ENCODE data around the gene EHMT1.
"Not testable (repeated sequence)": the region's sequence is repeated elsewhere in the genome, so short reads cannot be mapped to it uniquely, and the experiment has no call there.

EHMT1 gene

DNA sequence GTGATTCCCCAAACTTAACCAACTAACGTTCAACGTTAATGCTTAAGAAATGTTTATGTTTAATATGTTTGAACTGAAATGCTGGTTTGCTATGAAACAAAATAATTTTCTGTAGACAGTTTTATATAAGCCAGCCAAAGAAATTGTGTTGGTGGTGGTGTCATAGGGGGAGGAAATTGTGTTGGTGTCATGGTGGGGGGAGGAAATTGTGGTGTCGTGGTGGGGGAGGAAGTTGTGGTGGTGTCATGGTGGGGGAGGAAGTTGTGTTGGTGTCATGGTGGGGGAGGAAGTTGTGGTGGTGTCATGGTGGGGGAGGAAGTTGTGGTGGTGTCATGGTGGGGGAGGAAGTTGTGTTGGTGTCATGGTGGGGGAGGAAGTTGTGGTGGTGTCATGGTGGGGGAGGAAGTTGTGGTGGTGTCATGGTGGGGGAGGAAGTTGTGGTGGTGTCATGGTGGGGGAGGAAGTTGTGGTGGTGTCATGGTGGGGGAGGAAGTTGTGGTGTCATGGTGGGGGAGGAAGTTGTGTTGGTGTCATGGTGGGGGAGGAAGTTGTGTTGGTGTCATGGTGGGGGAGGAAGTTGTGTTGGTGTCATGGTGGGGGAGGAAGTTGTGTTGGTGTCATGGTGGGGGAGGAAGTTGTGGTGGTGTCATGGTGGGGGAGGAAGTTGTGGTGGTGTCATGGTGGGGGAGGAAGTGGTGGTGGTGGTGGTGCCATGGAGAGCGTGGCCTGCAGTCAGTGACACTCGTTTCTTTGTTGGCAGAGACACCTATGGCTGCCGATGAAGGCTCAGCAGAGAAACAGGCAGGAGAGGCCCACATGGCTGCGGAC lies 97.3 kb downstream of the EHMT1 start:
- in situ Hi-C loops (cut with MboI; ENCODE audit: low sequenced_read_pairs): not testable (repeated sequence)

- in situ Hi-C loops (cut with MboI; ENCODE audit: low sequenced_read_pairs): no loop called here
Measured at GRCh38 chr9:137716694-137717287, 98.0 kb downstream of the EHMT1 start.

GRCh38 chr9:137717776-137718327 lies 99.0 kb downstream of the EHMT1 start:
- in situ Hi-C loops (cut with MboI; ENCODE audit: low sequenced_read_pairs): no loop called here

DNA sequence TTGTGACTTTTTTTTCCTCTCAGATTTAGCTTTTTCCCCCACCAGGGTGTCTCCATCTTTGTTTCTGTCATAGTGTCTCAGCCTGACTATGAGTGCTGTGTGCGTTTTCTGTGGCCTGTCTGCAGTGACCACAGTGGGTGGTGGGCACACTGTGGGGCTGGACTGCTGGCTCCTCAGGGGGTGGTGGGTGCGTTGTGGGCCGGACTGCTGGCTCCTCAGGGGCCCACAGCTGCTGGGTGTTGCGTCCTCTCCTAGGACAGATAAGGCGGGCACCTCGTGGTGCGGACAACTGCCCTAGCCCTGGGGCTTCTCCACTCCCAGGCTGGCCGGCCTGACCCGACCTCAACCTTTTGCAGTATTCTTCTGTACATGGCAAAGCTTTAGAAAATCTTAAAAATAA lies 100.4 kb downstream of the EHMT1 start:
- in situ Hi-C loops (cut with MboI; ENCODE audit: low sequenced_read_pairs): no loop called here

- in situ Hi-C loops (cut with MboI; ENCODE audit: low sequenced_read_pairs): no loop called here
Measured at GRCh38 chr9:137720571-137721110, 101.8 kb downstream of the EHMT1 start.

- in situ Hi-C loops (cut with MboI; ENCODE audit: low sequenced_read_pairs): no loop called here
Measured at GRCh38 chr9:137721479-137721878, 102.7 kb downstream of the EHMT1 start.

DNA sequence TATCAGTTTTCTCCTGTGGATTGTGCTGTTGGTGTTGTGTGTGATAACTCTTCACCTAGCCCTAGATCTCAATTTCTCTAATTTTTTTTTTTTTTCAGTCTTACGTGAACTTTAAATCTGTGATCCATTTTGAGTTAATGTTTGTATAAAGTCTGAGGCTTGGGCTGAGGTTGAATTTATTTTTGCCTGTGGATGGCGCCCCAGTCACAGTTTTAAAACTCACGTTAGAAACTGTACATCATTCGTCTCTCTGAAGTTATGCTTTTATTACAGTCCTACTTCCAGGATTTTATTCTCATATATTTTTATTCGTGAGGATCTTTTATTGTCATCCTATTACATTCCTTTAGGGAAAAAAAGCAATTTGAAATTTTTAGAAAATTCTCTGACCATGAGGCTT lies 103.1 kb downstream of the EHMT1 start:
- in situ Hi-C loops (cut with MboI; ENCODE audit: low sequenced_read_pairs): no loop called here

DNA sequence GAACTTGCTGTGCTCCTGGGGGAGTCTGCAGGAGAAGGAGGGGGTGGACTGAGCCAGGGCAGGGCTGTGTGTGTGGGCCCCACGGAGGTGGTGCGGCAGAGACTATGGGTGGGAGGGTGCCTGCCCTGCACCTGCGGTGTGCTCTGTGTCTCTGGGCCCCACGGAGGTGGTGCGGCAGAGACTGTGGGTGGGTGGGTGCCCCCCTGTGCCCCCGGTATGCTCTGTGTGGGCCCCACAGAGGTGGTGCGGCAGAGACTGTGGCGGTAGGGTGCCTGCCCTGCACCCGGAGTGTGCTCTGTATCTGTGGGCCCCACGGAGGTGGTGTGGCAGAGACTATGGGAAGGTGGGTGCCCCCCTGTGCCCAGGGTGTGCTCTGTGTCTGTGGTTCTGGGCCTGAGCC lies 103.7 kb downstream of the EHMT1 start:
- in situ Hi-C loops (cut with MboI; ENCODE audit: low sequenced_read_pairs): no loop called here

GRCh38 chr9:137723356-137723755 lies 104.6 kb downstream of the EHMT1 start:
- in situ Hi-C loops (cut with MboI; ENCODE audit: low sequenced_read_pairs): not testable (repeated sequence)

- in situ Hi-C loops (cut with MboI; ENCODE audit: low sequenced_read_pairs): no loop called here
Measured at GRCh38 chr9:137723783-137724445, 105.1 kb downstream of the EHMT1 start.

- in situ Hi-C loops (cut with MboI; ENCODE audit: low sequenced_read_pairs): no loop called here
Measured at GRCh38 chr9:137724818-137725240, 106.0 kb downstream of the EHMT1 start.

DNA sequence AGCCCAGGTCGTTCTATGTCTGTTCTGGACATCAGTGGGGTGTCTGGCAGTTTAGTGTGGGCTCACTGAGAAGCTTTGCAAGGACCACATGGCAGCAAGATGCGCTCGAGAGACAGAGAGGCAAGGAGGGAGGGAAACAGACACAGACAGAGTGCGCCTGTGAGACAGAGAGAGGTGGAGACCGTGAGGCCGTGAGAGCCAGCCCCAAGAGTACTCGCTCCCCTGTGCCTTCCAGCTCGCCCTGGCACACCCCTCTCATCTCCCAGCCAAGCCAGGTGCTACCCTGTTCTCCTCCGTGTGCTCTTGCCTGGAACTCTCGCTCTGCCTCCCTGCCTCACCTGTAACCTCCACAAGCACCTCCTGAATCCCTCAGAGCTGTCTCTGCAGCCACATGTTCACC lies 106.8 kb downstream of the EHMT1 start:
- in situ Hi-C loops (cut with MboI; ENCODE audit: low sequenced_read_pairs): no loop called here

- in situ Hi-C loops (cut with MboI; ENCODE audit: low sequenced_read_pairs): not testable (repeated sequence)
Measured at GRCh38 chr9:137726336-137726735, 107.5 kb downstream of the EHMT1 start.

- in situ Hi-C loops (cut with MboI; ENCODE audit: low sequenced_read_pairs): no loop called here
Measured at GRCh38 chr9:137726764-137727163, 108.0 kb downstream of the EHMT1 start.

DNA sequence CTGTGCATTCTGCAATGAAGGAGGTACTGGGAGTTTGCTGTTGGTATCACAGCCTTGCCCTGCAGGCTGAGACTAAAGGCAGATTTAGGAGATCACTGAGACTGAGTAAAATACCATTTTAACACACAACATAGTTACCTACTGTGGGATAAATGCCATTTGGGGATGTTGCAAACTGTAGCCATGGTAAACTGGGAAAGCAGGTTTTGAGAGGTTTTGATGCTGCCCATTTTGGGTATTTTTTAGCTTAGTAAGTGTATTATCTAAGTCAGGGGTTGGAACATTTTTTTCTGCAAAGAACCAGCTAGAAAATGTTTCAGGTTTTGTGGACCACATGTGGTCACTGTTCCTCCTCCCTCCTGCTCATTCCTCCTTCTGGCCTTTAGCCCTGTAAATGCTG lies 108.9 kb downstream of the EHMT1 start:
- in situ Hi-C loops (cut with MboI; ENCODE audit: low sequenced_read_pairs): no loop called here

DNA sequence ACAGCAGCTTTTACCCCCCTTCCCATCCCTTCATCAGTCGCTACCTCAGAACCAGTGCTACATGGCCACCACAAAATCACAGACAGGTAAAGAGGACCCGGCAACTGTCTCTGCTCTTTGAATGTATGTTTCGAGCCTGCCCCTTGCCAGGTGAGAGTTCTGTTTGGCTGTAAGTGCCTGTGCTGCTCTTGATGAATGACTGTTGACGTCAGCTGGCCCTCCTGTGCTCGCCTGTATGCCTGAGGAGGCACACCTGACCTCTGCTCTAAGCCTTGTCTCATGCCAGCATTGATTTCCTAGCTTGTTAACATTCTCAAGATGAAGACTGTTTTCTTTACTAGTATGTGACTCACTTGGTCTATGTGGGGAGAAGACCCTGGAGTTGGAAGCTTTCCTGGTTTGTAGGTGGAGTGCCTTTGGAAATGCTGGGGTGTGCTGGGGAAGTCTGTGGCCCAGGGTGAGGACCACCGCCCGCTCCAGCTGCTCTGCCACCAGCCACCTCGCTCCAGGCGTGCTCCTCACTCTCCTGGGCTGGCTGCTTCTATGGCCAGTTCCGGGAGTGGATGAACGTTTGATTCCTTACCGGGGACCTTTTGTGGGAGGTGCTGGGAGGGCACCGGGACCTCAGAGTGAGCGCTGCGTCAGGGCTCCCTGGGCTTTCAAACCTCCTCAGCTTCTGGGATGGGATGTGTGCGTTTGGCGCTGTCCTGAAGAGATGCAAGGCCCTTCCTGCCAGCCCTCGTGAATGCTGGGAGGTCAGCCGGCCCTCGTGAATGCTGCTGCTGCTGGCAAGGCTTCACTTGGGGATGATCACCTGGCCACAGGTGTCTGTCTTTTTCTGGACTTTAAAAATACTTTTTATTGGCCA lies 109.9 kb downstream of the EHMT1 start:
- in situ Hi-C loops (cut with MboI; ENCODE audit: low sequenced_read_pairs): no loop called here

DNA sequence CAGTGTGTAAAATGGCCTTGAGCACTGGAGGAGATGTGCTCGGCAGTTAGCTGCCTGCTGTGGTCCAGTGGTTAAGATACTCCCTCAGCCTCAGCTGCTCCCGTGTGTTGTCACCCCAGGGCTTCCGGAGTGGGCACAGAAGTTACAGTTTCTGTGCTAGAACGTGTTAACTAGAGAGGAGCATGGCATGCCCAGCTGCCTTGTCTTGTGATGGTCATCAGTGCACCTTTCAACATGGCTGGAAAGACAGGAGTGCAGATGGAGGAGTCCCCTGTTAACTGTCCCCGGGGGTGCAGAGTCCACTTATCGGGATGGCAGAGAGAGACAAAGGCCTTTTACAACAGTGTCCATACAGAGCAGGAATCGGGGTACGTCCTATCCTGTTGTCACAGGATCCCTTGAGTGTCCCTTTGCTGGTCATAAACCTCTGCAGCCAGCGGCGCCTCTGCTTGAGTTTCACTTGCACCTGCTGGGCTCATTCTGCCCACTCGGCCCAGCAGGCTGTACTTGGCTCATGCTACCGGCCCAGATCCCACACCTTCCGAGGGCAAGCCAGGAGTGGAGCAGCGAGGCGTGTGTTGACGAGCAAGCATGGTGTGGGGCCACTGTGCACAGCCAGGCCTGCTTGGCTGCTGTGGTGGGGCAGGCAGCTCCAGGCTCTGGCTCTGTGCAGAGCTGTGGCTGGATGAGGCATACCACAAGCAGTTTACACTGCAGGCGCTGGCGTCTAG lies 112.6 kb downstream of the EHMT1 start:
- in situ Hi-C loops (cut with MboI; ENCODE audit: low sequenced_read_pairs): no loop called here

DNA sequence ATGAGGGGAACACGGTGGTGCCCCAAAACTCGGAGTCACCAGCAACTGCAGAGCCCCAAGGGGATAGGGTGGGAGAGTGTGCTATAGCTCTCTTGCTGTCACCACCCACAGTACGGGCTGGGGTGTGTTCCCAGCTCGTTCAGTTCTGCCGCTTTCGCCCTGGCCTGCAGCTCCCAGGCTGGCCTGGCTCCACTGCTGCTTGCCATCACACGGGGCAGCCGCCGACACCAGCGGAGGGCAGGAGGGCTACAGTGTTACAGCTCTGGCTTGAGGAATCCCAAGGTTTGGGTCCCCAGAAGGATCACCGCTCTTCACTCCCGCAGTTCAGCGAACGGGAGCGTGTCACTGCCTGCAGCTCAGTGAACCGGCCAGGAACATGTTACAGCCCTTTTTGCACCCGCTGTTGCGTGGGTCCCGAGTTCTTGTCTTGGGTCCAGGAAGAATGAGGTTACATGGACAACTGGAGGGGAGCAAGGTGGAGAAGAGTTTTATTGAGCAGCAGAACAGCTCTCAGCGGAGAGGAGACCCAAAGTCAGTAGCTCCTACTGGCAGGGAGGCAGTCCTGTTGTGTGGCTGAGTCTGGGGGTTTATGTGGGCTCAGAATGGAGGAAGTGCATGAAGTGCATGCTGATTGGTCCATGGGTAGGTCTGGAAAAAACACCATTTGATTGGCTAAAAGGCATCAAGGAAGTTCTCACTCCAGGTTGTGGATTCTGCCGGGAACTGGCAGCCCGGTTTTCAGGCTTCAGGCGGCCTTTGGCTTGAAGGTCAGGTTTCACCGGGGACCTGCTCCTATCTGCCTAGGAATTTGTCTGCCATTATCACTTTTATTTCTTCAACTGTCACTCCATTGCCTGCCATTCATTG lies 113.4 kb downstream of the EHMT1 start:
- in situ Hi-C loops (cut with MboI; ENCODE audit: low sequenced_read_pairs): no loop called here

- in situ Hi-C loops (cut with MboI; ENCODE audit: low sequenced_read_pairs): no loop called here
Measured at GRCh38 chr9:137733429-137733828, 114.6 kb downstream of the EHMT1 start.
